Measurements from ENCODE around the gene SLC38A6. TPM values are rescaled to one million over a fixed set of nuclear protein-coding genes. Genes with fewer than 3 reads are reported as not detected.

Gene SLC38A6
- total and polyA plus RNA-seq, 10 of the 15 experiments (the other 5 are each of a cell fraction or from before 2014, with no cell fraction given), result 2.0 to 7.0 (median 3.7) TPM

DNA sequence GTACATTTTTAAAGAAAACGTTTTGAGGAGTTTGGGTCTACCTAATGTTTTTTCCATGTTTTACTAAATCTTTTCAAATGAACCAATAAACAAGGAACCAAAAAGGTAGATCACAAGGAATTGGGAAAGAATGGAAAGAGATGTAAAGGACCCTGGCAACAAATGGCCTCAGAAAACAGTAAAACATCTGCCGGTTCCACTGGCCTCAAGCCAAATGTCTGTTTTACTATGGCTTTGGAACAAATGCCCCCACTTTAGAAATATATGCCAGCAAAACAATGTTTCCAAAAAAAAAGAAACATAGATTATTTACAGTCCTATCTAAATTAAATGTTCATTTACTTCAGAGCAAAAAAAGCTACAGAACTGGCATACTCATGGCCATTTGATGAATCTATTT lies 3.2 kb upstream of the SLC38A6 start:
- H3K9ac ChIP-seq (ENCODE audit: control insufficient read depth, insufficient read depth, low read length), result no peak overlapping the region
- no peak overlapping the region for H2AFZ ChIP-seq (ENCODE audit: control insufficient read depth, low read depth, low read length)
- no peak overlapping the region; the same call in 1 of the 2 replicates for H3K4me2 ChIP-seq (ENCODE audit: control insufficient read depth, insufficient read depth)
- RAD21 ChIA-PET (ENCODE audit: unreplicated experiment), result no interaction called here
- no peak overlapping the region for H3K27ac ChIP-seq (ENCODE audit: control insufficient read depth, insufficient read depth)
- no peak overlapping the region for H3K4me3 ChIP-seq
- POLR2A ChIA-PET, result no interaction called here
- intact Hi-C loops (cut with micrococcal nuclease; ENCODE audit: unreplicated experiment), result no loop called here
- 66% methylated on average over 2 of the region's 2 CpGs for WGBS (ENCODE audit: insufficient coverage, insufficient replicate concordance, low lambda C conversion rate, missing lambda C conversion rate)
- in situ Hi-C loops (cut with MboI), result no loop called here
- SMC1A ChIA-PET (ENCODE audit: uncharacterized antibody, unreplicated experiment), result interaction anchor here (0.6 to 4.0 kb wide), 6 partner anchors 8 to 164 kb away, joined by 3 to 14 read pairs (median 4); no protein-coding TSS in a partner anchor
- FAIRE-seq (no peak), DNase-seq (ENCODE audit: low read depth, low spot score) (no peak), ATAC-seq (no peak)
- 0 out of 2 replicates have a peak, but pooled peaks cover 3% of the 10 kb centered on the region for H3K4me1 ChIP-seq (ENCODE audit: control insufficient read depth, insufficient read depth, low read length)
- H3K27me3 ChIP-seq (replicated peaks in 1 of 2; ENCODE audit: control insufficient read depth in 2 of 2, insufficient read depth in 2 of 2, low read length in 1 of 2), result no peaks in the 10 kb centered on the region
- peaks cover 0 to 2% of the 10 kb centered on the region in 2 experiments; a peak in 1 of 4 replicates for H3K36me3 ChIP-seq (ENCODE audit: control insufficient read depth in 2 of 2, insufficient read depth in 2 of 2, low read length in 1 of 2)
- CTCF ChIA-PET, result no interaction called here
- H3K9me3 ChIP-seq (replicated peaks; ENCODE audit: control insufficient read depth, insufficient read depth, low read length), result no peaks in the 10 kb centered on the region
- no peaks in the 10 kb centered on the region for H4K20me1 ChIP-seq (ENCODE audit: control insufficient read depth, insufficient read depth)
- TF ChIP-seq, protein P1, sequence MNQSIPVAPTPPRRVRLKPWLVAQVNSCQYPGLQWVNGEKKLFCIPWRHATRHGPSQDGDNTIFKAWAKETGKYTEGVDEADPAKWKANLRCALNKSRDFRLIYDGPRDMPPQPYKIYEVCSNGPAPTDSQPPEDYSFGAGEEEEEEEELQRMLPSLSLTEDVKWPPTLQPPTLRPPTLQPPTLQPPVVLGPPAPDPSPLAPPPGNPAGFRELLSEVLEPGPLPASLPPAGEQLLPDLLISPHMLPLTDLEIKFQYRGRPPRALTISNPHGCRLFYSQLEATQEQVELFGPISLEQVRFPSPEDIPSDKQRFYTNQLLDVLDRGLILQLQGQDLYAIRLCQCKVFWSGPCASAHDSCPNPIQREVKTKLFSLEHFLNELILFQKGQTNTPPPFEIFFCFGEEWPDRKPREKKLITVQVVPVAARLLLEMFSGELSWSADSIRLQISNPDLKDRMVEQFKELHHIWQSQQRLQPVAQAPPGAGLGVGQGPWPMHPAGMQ (IDR thresholded peaks at IDR 0.05; ENCODE audit: borderline replicate concordance), result no peak
- TF ChIP-seq MTA3 (IDR thresholded peaks at IDR 0.05; ENCODE audit: borderline replicate concordance, low read length) (no peak), NR2F1 (conservative IDR thresholded peaks at IDR 0.05) (no peak), PAX8 (IDR thresholded peaks at IDR 0.05) (no peak), SIX5 (IDR thresholded peaks at IDR 0.05; ENCODE audit: low read depth, low read length, severe bottlenecking) (no peak), MEF2A (IDR thresholded peaks at IDR 0.05; ENCODE audit: insufficient read depth, low read depth, low read length) (no peak), TARDBP (IDR thresholded peaks at IDR 0.05; ENCODE audit: borderline replicate concordance) (no peak), NR2C2 (IDR thresholded peaks at IDR 0.05; ENCODE audit: borderline replicate concordance, control insufficient read depth, insufficient read length, low read depth) (no peak), RELA (IDR thresholded peaks at IDR 0.05; ENCODE audit: borderline replicate concordance, partially characterized antibody) (no peak), RCOR1 (conservative IDR thresholded peaks at IDR 0.05; ENCODE audit: low read depth, low read length) (no peak), SUZ12 (IDR thresholded peaks at IDR 0.05; ENCODE audit: unreplicated experiment) (no peak), POLR2AphosphoS5 (IDR thresholded peaks at IDR 0.05; ENCODE audit: low read length) (no peak)
- TF ChIP-seq, protein P2, sequence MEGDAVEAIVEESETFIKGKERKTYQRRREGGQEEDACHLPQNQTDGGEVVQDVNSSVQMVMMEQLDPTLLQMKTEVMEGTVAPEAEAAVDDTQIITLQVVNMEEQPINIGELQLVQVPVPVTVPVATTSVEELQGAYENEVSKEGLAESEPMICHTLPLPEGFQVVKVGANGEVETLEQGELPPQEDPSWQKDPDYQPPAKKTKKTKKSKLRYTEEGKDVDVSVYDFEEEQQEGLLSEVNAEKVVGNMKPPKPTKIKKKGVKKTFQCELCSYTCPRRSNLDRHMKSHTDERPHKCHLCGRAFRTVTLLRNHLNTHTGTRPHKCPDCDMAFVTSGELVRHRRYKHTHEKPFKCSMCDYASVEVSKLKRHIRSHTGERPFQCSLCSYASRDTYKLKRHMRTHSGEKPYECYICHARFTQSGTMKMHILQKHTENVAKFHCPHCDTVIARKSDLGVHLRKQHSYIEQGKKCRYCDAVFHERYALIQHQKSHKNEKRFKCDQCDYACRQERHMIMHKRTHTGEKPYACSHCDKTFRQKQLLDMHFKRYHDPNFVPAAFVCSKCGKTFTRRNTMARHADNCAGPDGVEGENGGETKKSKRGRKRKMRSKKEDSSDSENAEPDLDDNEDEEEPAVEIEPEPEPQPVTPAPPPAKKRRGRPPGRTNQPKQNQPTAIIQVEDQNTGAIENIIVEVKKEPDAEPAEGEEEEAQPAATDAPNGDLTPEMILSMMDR (IDR thresholded peaks at IDR 0.05 in 2 of 3, conservative IDR thresholded peaks at IDR 0.05 in 1 of 3; ENCODE audit: control insufficient read depth in 2 of 3, extremely low read depth in 1 of 3, insufficient read depth in 1 of 3, low read depth in 3 of 3, low read length in 3 of 3), result no peak
- TF ChIP-seq, protein P3, sequence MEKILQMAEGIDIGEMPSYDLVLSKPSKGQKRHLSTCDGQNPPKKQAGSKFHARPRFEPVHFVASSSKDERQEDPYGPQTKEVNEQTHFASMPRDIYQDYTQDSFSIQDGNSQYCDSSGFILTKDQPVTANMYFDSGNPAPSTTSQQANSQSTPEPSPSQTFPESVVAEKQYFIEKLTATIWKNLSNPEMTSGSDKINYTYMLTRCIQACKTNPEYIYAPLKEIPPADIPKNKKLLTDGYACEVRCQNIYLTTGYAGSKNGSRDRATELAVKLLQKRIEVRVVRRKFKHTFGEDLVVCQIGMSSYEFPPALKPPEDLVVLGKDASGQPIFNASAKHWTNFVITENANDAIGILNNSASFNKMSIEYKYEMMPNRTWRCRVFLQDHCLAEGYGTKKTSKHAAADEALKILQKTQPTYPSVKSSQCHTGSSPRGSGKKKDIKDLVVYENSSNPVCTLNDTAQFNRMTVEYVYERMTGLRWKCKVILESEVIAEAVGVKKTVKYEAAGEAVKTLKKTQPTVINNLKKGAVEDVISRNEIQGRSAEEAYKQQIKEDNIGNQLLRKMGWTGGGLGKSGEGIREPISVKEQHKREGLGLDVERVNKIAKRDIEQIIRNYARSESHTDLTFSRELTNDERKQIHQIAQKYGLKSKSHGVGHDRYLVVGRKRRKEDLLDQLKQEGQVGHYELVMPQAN (conservative IDR thresholded peaks at IDR 0.05), result no peak
- peaks cover 18% of the 10 kb centered on the region for H3K79me2 ChIP-seq (ENCODE audit: control insufficient read depth, insufficient read depth, low read length)
- BruUV-seq (replicated peaks), result no TSS peak
